ENCODE results near the gene TRAF3IP3.

DNA sequence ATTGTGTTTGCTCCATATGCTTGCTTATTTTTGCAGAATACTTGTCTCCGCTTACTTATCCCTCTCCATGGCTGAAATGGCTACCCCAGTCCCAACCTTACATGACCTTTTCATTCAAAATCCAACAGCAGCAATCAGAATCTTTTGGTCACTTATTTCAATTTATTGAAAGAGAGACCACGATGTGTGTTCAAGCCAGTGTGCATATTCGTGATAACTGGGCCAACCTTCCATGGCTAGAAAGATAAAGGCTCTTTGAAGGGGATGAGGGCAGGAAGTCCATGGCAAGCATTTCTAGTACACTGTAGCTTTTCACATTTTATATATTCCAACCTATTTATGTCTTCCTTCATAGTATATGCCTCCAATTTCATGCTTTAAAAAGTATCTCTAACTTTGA lies 28.1 kb upstream of the TRAF3IP3 start:
- TF ChIP-seq, protein P1, sequence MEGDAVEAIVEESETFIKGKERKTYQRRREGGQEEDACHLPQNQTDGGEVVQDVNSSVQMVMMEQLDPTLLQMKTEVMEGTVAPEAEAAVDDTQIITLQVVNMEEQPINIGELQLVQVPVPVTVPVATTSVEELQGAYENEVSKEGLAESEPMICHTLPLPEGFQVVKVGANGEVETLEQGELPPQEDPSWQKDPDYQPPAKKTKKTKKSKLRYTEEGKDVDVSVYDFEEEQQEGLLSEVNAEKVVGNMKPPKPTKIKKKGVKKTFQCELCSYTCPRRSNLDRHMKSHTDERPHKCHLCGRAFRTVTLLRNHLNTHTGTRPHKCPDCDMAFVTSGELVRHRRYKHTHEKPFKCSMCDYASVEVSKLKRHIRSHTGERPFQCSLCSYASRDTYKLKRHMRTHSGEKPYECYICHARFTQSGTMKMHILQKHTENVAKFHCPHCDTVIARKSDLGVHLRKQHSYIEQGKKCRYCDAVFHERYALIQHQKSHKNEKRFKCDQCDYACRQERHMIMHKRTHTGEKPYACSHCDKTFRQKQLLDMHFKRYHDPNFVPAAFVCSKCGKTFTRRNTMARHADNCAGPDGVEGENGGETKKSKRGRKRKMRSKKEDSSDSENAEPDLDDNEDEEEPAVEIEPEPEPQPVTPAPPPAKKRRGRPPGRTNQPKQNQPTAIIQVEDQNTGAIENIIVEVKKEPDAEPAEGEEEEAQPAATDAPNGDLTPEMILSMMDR (IDR thresholded peaks at IDR 0.05): no peak
- no peak for TF ChIP-seq EP300 (IDR thresholded peaks at IDR 0.05)

Data from upper lobe of left lung (tissue), 4 donors.